GM12873 (cell line): Measurements from ENCODE around the gene PIK3AP1.

Experiments used
- CTCF ChIP-seq: IDR thresholded peaks from 2 replicates; pipeline ENCODE4 v1.5.1; 2012; ENCODE audit warnings: low read depth, mild to moderate bottlenecking, moderate library complexity, low read length, control low read depth; ENCODE audit not compliant: insufficient read depth; ENCODE audit errors: missing control alignments

The PIK3AP1 gene

GRCh38 chr10:96638120-96638519 lies 82.2 kb downstream of the PIK3AP1 start:
- TF ChIP-seq CTCF, result no peak

- no peak for TF ChIP-seq CTCF
These were observed 82.6 kb downstream of the PIK3AP1 start for GRCh38 chr10:96637709-96638108.

- TF ChIP-seq CTCF, result no peak
These were observed 83.8 kb downstream of the PIK3AP1 start for GRCh38 chr10:96636551-96636950.

GRCh38 chr10:96632974-96633710 lies 87.2 kb downstream of the PIK3AP1 start:
- TF ChIP-seq CTCF, result no peak

GRCh38 chr10:96627292-96627691 lies 93.0 kb downstream of the PIK3AP1 start:
- TF ChIP-seq CTCF, result no peak

- TF ChIP-seq CTCF, result peak; percentile 28
These were observed 93.5 kb downstream of the PIK3AP1 start for GRCh38 chr10:96626795-96627194.

- no peak for TF ChIP-seq CTCF
These were observed 95.1 kb downstream of the PIK3AP1 start for GRCh38 chr10:96625173-96625572.
